Measurements from ENCODE around the gene TMPRSS11F.

TMPRSS11F gene

GRCh38 chr4:68152411-68152810, 22.7 kb upstream of the TMPRSS11F start:
- no peaks in the 10 kb centered on the region for H3K4me1 ChIP-seq
- H3K9me3 ChIP-seq (replicated peaks in 1 of 11): peaks cover 0 to 3% (median 0%) of the 10 kb centered on the region in 11 experiments; a peak in 1 of 22 replicates
- no peak overlapping the region for H3K27ac ChIP-seq
- H3K27me3 ChIP-seq: no peaks in the 10 kb centered on the region
- no peak overlapping the region for H3K9ac ChIP-seq
- no peak overlapping the region for H3K4me3 ChIP-seq
- H3K36me3 ChIP-seq: no peaks in the 10 kb centered on the region
- TF ChIP-seq Cebpa-rat (IDR thresholded peaks at IDR 0.05): no peak
- H3K4me2 ChIP-seq: no peak overlapping the region
- H4K20me1 ChIP-seq: no peaks in the 10 kb centered on the region

- Histone ChIP-seq H3K4me3 (no peak overlapping the region), H3K4me1 (no peaks in the 10 kb centered on the region), H3K4me2 (no peak overlapping the region), H3K27me3 (no peaks in the 10 kb centered on the region), H4K20me1 (no peaks in the 10 kb centered on the region), H3K9me3 (replicated peaks in 1 of 11) (peaks cover 0 to 11% (median 6%) of the 10 kb centered on the region in 11 experiments; a peak in 7 of 22 replicates), H3K36me3 (no peaks in the 10 kb centered on the region), H3K9ac (no peak overlapping the region), H3K27ac (no peak overlapping the region)
- TF ChIP-seq Cebpa-rat (IDR thresholded peaks at IDR 0.05): no peak
Observed at GRCh38 chr4:68148800-68149685, 19.4 kb upstream of the TMPRSS11F start.

- no peak overlapping the region for H3K4me3 ChIP-seq
- H3K36me3 ChIP-seq: no peaks in the 10 kb centered on the region
- no peaks in the 10 kb centered on the region for H4K20me1 ChIP-seq
- no peaks in the 10 kb centered on the region for H3K4me1 ChIP-seq
- peaks cover 0 to 11% (median 6%) of the 10 kb centered on the region in 11 experiments; a peak in 7 of 22 replicates for H3K9me3 ChIP-seq (replicated peaks in 1 of 11)
- H3K9ac ChIP-seq: no peak overlapping the region
- no peaks in the 10 kb centered on the region for H3K27me3 ChIP-seq
- no peak overlapping the region for H3K4me2 ChIP-seq
- H3K27ac ChIP-seq: no peak overlapping the region
- TF ChIP-seq Cebpa-rat (IDR thresholded peaks at IDR 0.05): no peak
Observed at GRCh38 chr4:68147079-68147478, 17.4 kb upstream of the TMPRSS11F start.

- Histone ChIP-seq H3K4me1 (no peaks in the 10 kb centered on the region), H3K36me3 (no peaks in the 10 kb centered on the region), H3K9ac (no peak overlapping the region), H3K27me3 (no peaks in the 10 kb centered on the region), H3K4me2 (no peak overlapping the region), H3K27ac (no peak overlapping the region), H4K20me1 (no peaks in the 10 kb centered on the region), H3K4me3 (no peak overlapping the region), H3K9me3 (replicated peaks in 1 of 11) (peaks cover 0 to 11% (median 6%) of the 10 kb centered on the region in 11 experiments; a peak in 7 of 22 replicates)
- no peak for TF ChIP-seq Cebpa-rat (IDR thresholded peaks at IDR 0.05)
Observed at GRCh38 chr4:68145261-68145660, 15.6 kb upstream of the TMPRSS11F start.

- H3K27ac ChIP-seq: no peak overlapping the region
- H3K36me3 ChIP-seq: no peaks in the 10 kb centered on the region
- no peak overlapping the region for H3K4me2 ChIP-seq
- no peak for TF ChIP-seq Cebpa-rat (IDR thresholded peaks at IDR 0.05)
- no peaks in the 10 kb centered on the region for H3K27me3 ChIP-seq
- H3K9me3 ChIP-seq (replicated peaks in 1 of 11): peaks cover 0 to 4% (median 2%) of the 10 kb centered on the region in 11 experiments; a peak in 7 of 22 replicates
- H3K4me3 ChIP-seq: no peak overlapping the region
- H3K4me1 ChIP-seq: no peaks in the 10 kb centered on the region
- H3K9ac ChIP-seq: no peak overlapping the region
- no peaks in the 10 kb centered on the region for H4K20me1 ChIP-seq
Observed at GRCh38 chr4:68141852-68142251, 12.2 kb upstream of the TMPRSS11F start.

- Histone ChIP-seq H3K4me3 (no peak overlapping the region), H3K9me3 (replicated peaks in 1 of 11) (peaks cover 0 to 14% (median 0%) of the 10 kb centered on the region in 11 experiments; a peak in 1 of 22 replicates), H3K27me3 (no peaks in the 10 kb centered on the region), H3K27ac (no peak overlapping the region), H4K20me1 (no peaks in the 10 kb centered on the region), H3K4me2 (no peak overlapping the region), H3K4me1 (no peaks in the 10 kb centered on the region), H3K36me3 (no peaks in the 10 kb centered on the region), H3K9ac (no peak overlapping the region)
- TF ChIP-seq Cebpa-rat (IDR thresholded peaks at IDR 0.05): no peak
Observed at GRCh38 chr4:68132342-68132741, 2.7 kb upstream of the TMPRSS11F start.

- no peaks in the 10 kb centered on the region for H3K27me3 ChIP-seq
Observed at GRCh38 chr4:68124262-68124661, 5.4 kb downstream of the TMPRSS11F start.

GRCh38 chr4:68123525-68123924, 6.1 kb downstream of the TMPRSS11F start:
- H3K4me1 ChIP-seq: no peaks in the 10 kb centered on the region
- H3K36me3 ChIP-seq: no peaks in the 10 kb centered on the region
- H3K4me3 ChIP-seq: no peak overlapping the region
- no peak overlapping the region for H3K9ac ChIP-seq
- H3K27ac ChIP-seq: no peak overlapping the region
- H3K9me3 ChIP-seq (replicated peaks in 1 of 11): no peaks in the 10 kb centered on the region
- no peaks in the 10 kb centered on the region for H3K27me3 ChIP-seq
- H3K4me2 ChIP-seq: no peak overlapping the region
- no peaks in the 10 kb centered on the region for H4K20me1 ChIP-seq
- TF ChIP-seq Cebpa-rat (IDR thresholded peaks at IDR 0.05): no peak

More at GRCh38 chr4:68124262-68124661, 5.4 kb downstream of the TMPRSS11F start:
- no peak overlapping the region for H3K4me3 ChIP-seq
- no peak overlapping the region for H3K9ac ChIP-seq
- H3K4me2 ChIP-seq: no peak overlapping the region
- H3K9me3 ChIP-seq (replicated peaks in 1 of 11): no peaks in the 10 kb centered on the region
- H3K4me1 ChIP-seq: no peaks in the 10 kb centered on the region
- H4K20me1 ChIP-seq: no peaks in the 10 kb centered on the region
- no peak overlapping the region for H3K27ac ChIP-seq
- no peak for TF ChIP-seq Cebpa-rat (IDR thresholded peaks at IDR 0.05)
- no peaks in the 10 kb centered on the region for H3K36me3 ChIP-seq

- H3K4me3 ChIP-seq: no peak overlapping the region
- H3K9ac ChIP-seq: no peak overlapping the region
- H3K9me3 ChIP-seq (replicated peaks in 1 of 11): peaks cover 0 to 10% (median 4%) of the 10 kb centered on the region in 11 experiments; a peak in 1 of 22 replicates
- H3K27me3 ChIP-seq: no peaks in the 10 kb centered on the region
- no peak for TF ChIP-seq Cebpa-rat (IDR thresholded peaks at IDR 0.05)
- H4K20me1 ChIP-seq: no peaks in the 10 kb centered on the region
- H3K4me1 ChIP-seq: no peaks in the 10 kb centered on the region
- H3K27ac ChIP-seq: no peak overlapping the region
- no peaks in the 10 kb centered on the region for H3K36me3 ChIP-seq
- H3K4me2 ChIP-seq: no peak overlapping the region
Observed at GRCh38 chr4:68119921-68120320, 9.7 kb downstream of the TMPRSS11F start.

- no peak for TF ChIP-seq Cebpa-rat (IDR thresholded peaks at IDR 0.05)
Observed at GRCh38 chr4:68110441-68110840, 19.2 kb downstream of the TMPRSS11F start.

More at GRCh38 chr4:68110441-68110840, 19.2 kb downstream of the TMPRSS11F start:
- Histone ChIP-seq H3K9me3 (replicated peaks in 1 of 11) (peaks cover 0 to 6% (median 3%) of the 10 kb centered on the region in 11 experiments; a peak in 1 of 22 replicates), H4K20me1 (no peaks in the 10 kb centered on the region), H3K9ac (no peak overlapping the region), H3K36me3 (no peaks in the 10 kb centered on the region), H3K27ac (no peak overlapping the region), H3K4me1 (no peaks in the 10 kb centered on the region), H3K4me3 (no peak overlapping the region), H3K4me2 (no peak overlapping the region), H3K27me3 (no peaks in the 10 kb centered on the region)

Measured in BLaER1 treated with 17β-estradiol and CSF1 and Interleukin-3, amounts not matched to agents 10 nM and 100 nM (cell line).